ENCODE measurements around the gene TMEM259. TPM values are rescaled to one million over a fixed set of nuclear protein-coding genes. Genes with fewer than 3 reads are reported as not detected.

TMEM259 gene
- total RNA-seq, 2 donors from 2014 or later = 183 to 267 TPM

GRCh38 chr19:1010586-1011510 is 10.1 kb downstream of the TMEM259 start:
- DNase-seq (ENCODE audit: low spot score) = no peak
- Histone ChIP-seq H3K9me3 (no peaks in the 10 kb centered on the region), H3K4me1 (ENCODE audit: control insufficient read depth in 1 of 2, low read depth in 2 of 2) (peaks cover 2 to 4% of the 10 kb centered on the region in 2 donors), H3K4me3 (no peak overlapping the region), H3K27me3 (replicated peaks; ENCODE audit: insufficient read depth) (no peaks in the 10 kb centered on the region), H3K27ac (no peak overlapping the region), H3K36me3 (peaks cover 45% of the 10 kb centered on the region)
- TF ChIP-seq CTCF (IDR thresholded peaks at IDR 0.05) = no peak
- no peak for ATAC-seq (ENCODE audit: insufficient number of reproducible peaks, low FRiP score, low read depth)

- H3K27me3 ChIP-seq (replicated peaks; ENCODE audit: insufficient read depth) = no peaks in the 10 kb centered on the region
- H3K4me1 ChIP-seq (ENCODE audit: control insufficient read depth in 1 of 2, low read depth in 2 of 2) = no peaks in the 10 kb centered on the region
- no peak overlapping the region for H3K4me3 ChIP-seq
- ATAC-seq (ENCODE audit: insufficient number of reproducible peaks, low FRiP score, low read depth) = no peak
- DNase-seq (ENCODE audit: low spot score) = no peak
- no peak overlapping the region for H3K27ac ChIP-seq
- no peak for TF ChIP-seq CTCF (IDR thresholded peaks at IDR 0.05)
- H3K36me3 ChIP-seq = peaks cover 45% of the 10 kb centered on the region
- H3K9me3 ChIP-seq = no peaks in the 10 kb centered on the region
These were observed 10.9 kb downstream of the TMEM259 start for GRCh38 chr19:1009981-1010538.

GRCh38 chr19:1009041-1009980 is 11.6 kb downstream of the TMEM259 start:
- no peak overlapping the region for H3K4me3 ChIP-seq
- H3K9me3 ChIP-seq = no peaks in the 10 kb centered on the region
- H3K4me1 ChIP-seq (ENCODE audit: control insufficient read depth in 1 of 2, low read depth in 2 of 2) = no peaks in the 10 kb centered on the region
- DNase-seq (ENCODE audit: low spot score) = no peak
- no peaks in the 10 kb centered on the region for H3K27me3 ChIP-seq (replicated peaks; ENCODE audit: insufficient read depth)
- H3K36me3 ChIP-seq = peaks cover 42% of the 10 kb centered on the region
- no peak overlapping the region for H3K27ac ChIP-seq
- no peak for ATAC-seq (ENCODE audit: insufficient number of reproducible peaks, low FRiP score, low read depth)
- no peak for TF ChIP-seq CTCF (IDR thresholded peaks at IDR 0.05)

GRCh38 chr19:1008268-1009040 is 12.5 kb downstream of the TMEM259 start:
- H3K27ac ChIP-seq = no peak overlapping the region
- no peak for DNase-seq (ENCODE audit: low spot score)
- peaks cover 34% of the 10 kb centered on the region for H3K36me3 ChIP-seq

More at GRCh38 chr19:1008268-1009040, 12.5 kb downstream of the TMEM259 start:
- Histone ChIP-seq H3K4me3 (no peak overlapping the region), H3K9me3 (no peaks in the 10 kb centered on the region), H3K4me1 (ENCODE audit: control insufficient read depth in 1 of 2, low read depth in 2 of 2) (no peaks in the 10 kb centered on the region), H3K27me3 (replicated peaks; ENCODE audit: insufficient read depth) (no peaks in the 10 kb centered on the region)
- no peak for ATAC-seq (ENCODE audit: insufficient number of reproducible peaks, low FRiP score, low read depth)
- no peak for TF ChIP-seq CTCF (IDR thresholded peaks at IDR 0.05)

Measured in thoracic aorta (tissue), 2 donors.